ENCODE results near the gene CPNE9.
A peak's percentile ranks its signal among the peaks of the same experiment; 100 is the strongest.

Gene CPNE9

GRCh38 chr3:9687514-9687913, 16.1 kb upstream of the CPNE9 start:
- no peak for DNase-seq

DNA sequence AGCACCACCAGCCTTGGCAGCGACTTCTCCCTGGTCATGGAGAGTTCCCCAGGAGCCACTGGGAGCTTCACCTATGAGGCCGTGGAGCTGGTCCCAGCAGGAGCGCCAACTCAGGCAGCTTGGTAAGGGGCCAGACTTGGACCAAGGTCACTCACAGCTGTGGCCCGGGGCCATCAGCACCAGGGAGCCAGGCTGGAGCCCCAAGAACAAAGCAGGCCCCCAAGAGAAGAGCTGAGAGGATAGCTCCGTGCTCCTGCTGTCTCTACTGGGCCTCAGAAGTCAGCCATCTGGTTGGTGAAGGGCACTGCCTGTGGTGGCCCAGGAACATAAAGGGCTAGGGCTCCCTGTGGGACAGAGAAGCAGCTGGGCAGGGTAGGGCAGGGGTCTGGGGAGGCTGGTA, 14.7 kb upstream of the CPNE9 start:
- DNase-seq = no peak

DNA sequence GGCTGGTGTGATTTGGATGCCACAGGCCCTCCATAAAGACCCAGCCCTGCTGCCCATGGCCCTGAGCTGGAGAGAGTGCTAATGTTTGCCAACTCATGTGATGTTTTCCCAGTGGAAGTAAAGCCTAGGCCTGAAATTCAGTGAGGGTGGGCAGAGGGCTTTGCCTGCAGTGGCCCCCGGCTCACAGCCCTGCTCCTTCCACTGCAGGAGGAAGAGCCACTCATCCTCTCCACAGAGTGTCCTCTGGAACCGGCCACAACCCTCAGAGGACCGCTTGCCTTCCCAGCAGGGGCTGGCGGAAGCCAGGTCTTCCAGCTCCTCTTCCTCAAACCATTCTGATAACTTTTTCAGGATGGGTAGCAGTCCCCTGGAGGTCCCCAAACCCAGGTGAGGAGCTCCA, 13.9 kb upstream of the CPNE9 start:
- no peak for DNase-seq

GRCh38 chr3:9690451-9691450, 12.9 kb upstream of the CPNE9 start:
- DNase-seq = no peak

DNA sequence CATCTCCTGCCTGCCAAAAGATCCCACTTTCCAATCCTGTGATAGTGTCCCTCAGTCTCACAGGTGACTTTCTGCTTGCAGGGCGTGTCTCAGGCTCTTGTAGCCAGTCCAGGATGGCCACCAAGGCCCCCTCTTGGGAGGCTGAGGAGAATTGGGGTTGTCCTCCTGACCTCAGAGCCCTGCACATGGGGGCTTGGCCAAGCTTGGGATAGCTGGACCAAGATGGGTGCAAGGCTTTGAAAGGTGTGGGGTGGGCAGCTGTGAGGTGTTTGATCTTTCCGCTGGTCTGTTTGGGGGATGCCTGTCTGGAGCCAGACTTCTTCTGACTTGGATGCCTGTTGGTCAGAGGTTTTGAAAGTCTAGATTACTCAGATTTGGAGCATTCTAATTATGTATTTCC, 12.0 kb upstream of the CPNE9 start:
- no peak for DNase-seq

GRCh38 chr3:9692416-9692815, 11.2 kb upstream of the CPNE9 start:
- no peak for DNase-seq

- DNase-seq = no peak
These were observed 8.3 kb upstream of the CPNE9 start for GRCh38 chr3:9695345-9695744.

DNA sequence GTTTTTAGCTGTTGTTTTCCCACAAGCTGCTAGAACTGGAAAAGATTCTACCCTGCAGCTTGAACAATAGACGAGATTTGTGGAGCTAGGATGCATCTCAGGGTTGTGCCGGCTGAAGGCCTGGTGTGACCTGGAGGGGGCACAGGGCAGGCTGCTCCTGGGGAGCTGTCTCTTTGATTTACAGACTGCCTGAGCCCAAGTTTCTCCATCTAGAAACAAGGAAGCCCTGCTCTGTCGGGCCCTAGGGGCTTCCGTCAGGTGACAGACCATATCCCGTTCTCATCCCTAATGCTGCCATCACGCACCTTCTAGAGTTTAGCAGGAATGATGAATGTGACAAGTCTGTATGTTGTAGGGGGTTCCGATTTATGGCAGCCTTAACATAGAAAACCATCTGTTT, 7.9 kb upstream of the CPNE9 start:
- no peak for DNase-seq

DNA sequence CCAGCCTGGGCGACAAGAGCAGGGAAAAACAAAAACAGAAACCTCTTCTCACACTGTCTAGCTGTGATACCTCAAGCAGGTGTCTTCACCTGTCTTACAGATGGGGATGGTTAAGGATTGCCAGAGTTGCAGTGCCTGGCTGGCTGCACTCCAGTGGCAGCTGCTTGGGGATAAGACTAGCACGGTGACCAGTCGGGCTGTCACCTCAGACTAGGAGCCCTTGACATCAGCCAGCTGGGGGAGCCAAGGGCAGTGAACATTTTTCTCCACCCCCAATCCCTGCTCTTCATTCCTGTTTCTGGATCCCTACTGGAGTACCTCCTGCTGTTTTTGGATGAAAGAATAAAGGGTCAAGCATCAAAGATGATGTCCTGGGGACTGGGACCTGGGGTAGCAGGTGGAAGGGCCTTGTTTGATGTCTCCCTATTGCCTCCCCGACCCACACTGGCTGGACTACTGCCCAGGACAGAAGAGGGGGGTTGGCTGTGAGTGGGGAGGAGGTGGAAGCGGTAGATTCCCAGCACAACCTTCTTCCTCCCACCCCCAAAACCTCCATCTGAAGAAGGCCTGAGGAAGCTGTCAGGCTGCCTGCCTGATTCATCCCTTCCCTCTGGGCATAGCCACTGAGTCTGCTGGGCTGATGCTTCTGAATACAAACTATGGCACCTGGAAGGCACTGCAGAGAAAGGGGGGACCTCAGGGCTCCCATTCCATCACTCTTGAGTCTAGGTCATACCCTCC, 7.0 kb upstream of the CPNE9 start:
- no peak for DNase-seq

DNA sequence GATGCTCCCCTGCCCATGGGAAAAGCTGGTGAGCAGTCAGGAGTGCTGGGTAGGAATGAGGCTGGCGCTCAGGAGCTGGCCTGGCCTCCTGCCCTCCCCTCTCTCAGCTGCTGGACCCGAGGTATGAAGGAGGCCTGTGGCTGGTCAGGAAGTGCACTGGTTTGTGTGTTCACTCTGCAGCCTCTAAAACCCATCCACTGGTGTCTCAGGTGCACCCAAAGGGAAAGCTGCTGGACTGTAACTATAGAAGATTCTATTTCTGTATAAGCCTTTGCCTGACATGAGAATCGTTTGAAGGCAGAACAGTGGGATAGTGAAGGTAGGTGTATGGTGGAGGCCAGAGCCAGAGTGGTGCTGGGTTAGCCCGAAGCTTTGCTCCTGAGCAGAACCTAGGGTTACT, 5.7 kb upstream of the CPNE9 start:
- no peak for DNase-seq

- no peak for DNase-seq
These were observed 5.3 kb upstream of the CPNE9 start for GRCh38 chr3:9698293-9698692.

DNA sequence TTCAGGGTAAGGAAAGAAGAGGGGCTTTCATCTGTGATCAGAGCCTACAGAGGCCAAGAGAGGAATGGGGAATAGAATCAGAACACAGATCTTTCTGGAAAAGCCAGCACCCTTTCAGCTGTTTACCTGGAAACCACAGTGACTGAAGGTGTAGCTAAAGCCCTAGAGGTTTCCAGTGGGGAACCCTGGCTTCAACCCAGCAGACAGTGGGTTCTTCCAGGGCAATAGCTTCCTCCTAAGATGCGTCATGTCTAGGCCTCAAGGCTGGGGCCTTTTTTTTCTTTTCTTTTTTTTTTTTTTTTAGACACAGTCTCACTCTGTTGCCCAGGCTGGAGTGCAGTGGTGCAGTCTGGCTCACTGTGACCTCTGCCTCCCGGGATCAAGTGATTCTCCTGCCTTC, 3.1 kb upstream of the CPNE9 start:
- DNase-seq = no peak

- no peak for DNase-seq
These were observed 2.6 kb upstream of the CPNE9 start for GRCh38 chr3:9701006-9701405.

DNA sequence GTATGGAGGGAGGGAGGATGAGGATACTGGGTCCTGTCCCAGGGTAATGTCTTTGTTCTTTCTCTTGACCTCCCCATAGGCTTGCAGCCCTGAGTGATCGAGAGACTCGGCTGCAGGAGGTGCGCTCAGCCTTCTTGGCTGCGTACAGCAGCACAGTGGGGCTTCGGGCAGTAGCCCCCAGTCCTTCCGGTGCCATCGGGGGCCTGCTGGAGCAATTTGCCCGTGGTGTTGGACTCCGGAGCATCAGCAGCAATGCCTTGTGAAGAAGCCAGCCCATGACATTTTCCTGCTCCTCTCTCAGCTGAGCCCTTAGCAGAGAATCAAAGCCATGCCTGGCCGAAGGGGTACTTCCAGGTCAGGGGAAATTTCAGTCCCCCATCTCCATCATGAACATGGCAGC, 1.9 kb upstream of the CPNE9 start:
- no peak for DNase-seq

GRCh38 chr3:9703240-9703639, 393 bp upstream of the CPNE9 start:
- no peak for DNase-seq

- no peak for DNase-seq
These were observed 1.0 kb downstream of the CPNE9 start for GRCh38 chr3:9704347-9705322.

DNA sequence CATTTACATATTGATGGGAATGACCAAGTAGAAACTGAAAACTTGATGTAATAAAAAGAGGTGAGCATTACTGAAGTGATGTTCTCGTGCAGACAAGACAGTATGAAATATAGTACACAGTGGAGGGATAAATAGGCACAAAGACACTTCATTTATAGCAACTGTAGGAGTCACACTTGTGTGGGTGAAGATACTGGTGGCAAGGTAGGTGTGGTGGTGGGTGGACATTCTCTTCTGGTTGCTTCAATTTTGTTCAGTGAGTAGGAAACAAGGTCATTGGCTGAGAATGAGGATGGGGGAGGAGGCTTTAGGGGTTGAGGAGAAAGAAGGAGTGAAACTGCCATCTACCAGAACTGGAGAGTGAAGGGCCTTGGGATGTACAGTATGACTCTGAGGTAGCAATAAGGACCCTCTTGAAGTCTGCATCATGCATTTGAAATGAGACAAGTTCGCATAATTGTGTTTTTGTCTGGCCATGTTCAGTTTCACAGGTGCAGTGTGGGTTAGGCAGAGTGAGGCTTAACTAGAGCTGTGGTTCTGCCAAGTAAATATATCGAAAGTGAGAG, 6.6 kb downstream of the CPNE9 start:
- DNase-seq = no peak

DNA sequence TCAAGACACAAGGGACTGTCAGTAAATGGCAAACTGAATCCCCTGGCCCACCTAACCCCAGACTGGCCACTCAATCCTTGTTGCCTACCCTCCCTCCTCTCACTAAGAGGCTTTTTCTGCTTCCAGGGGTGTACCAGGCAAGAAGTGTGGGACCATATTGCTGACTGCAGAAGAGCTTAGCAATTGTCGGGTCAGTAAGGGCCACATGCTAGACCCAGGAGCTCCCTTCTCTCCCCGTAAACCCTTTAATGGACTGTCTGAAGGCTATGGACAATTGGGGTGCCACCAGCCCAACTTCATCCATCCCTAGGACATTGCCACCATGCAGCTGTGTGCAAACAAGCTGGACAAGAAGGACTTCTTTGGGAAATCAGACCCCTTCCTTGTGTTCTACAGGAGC, 8.8 kb downstream of the CPNE9 start:
- no peak for DNase-seq

DNA sequence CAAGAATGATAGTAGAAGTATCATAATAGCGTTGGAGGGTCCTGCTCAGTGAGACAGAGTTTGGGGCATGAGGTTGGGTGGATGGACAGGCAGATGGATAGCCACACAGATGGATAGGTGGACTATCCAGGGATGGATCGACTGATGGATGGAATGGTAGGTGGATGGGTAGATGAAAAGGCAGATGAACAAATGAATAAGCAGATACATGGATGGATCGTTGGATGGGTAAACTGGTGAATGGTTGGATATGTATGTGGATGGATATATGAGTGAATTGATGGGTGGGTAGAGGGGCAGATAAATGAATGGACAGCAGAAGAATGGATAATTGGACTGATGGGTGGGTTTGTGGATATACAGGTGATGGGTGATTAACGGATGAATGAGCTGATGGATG, 9.5 kb downstream of the CPNE9 start:
- DNase-seq = no peak

DNA sequence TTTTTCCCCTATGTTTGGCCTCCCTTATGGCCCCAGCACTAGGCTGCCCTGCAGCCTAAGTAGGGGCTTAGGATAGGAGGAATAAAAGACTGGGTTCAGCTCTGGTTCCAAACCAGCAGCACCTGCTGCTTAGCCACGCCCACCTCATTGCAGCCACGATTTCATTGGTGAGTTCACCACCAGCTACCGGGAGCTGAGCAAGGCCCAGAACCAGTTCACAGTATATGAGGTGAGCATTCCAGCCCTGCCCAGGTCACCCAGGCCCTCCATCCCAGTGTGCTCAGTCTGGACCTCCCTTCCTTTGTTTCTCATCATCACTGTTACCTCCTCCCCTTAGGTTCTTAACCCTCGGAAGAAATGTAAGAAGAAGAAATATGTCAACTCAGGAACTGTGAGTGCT, 11.5 kb downstream of the CPNE9 start:
- no peak for DNase-seq

- peak; percentile 60 for DNase-seq
These were observed 12.3 kb downstream of the CPNE9 start for GRCh38 chr3:9715764-9716437.
